ENCODE measurements around the gene SNX21.
"Not testable (repeated sequence)": the region's sequence is repeated elsewhere in the genome, so short reads cannot be mapped to it uniquely, and the experiment has no call there.

SNX21 gene

DNA sequence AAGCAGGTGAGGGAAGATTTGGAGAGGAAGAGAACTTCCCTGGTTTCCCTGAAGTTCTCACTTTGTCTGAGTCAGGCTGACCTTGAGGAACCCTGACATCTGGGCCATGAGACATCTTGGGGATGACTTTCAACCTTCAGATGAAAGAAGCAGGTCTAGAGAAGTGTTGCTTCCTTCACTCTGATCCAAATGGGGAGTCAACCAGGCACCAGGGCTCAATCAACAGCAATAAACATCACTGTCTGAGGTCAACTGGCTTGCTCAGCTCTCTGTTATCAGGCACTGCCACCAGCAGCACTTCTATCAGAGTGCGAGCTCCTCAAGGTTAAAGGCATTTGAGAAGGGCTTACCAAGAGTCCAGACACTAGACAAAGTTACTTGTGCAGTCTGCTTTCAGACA, 17.3 kb downstream of the SNX21 start:
- DNase-seq (ENCODE audit: low spot score): no peak

DNA sequence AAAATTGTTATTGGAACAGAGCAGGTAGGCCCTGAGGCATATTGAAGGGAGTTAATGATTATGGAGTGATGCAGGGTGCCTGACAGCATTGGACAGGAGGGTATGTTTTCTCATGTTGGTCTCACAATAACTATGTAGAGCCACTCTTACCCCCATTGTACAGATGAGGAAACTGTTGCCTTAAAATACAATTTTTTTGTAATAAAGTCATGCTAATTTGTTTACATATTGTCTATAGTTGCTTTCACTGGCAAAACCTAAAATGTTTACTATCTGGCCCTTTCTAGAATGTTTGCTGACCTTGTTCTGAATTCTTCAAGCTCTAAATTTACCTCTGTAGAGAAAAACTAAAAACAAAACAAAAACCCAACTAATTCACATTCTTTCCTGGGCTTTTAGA, 17.9 kb downstream of the SNX21 start:
- DNase-seq (ENCODE audit: low spot score): no peak

DNA sequence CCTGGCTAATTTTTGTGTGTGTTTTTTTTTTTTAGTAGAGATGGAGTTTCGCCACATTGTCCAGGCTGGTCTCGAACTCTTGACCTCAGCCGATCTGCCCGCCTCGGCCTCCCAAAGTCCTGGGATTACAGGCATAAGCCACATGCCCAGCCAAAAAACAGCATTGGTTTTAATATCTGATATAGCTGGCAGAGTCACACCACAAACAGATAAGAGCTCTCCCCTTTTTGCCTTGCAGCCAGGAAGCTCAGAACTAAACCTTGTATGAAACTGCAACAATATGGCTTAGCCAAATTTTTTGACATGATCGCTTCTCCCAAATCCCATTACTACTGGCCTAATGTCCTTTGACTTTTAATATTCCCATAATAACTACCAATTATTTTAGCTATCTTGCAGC, 18.7 kb downstream of the SNX21 start:
- no peak for DNase-seq (ENCODE audit: low spot score)

DNA sequence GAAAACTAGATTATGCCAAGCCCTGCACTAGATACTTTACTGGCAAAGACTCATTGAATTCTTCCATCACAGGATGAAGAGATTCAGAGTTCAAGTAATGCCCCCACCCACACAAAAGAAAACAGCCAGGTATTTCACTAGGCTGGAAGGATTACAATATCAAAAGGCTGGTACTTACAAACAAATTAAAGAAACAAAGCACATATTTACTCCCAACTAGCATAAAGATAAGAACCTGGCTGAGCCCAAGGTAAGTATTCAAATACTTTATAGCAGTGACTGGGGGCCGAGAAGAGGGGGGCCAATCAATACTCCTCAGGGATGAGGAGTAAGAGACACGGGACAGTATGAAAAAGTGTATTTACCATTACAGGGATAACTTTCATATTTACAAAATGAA, 19.9 kb downstream of the SNX21 start:
- no peak for DNase-seq (ENCODE audit: low spot score)

DNA sequence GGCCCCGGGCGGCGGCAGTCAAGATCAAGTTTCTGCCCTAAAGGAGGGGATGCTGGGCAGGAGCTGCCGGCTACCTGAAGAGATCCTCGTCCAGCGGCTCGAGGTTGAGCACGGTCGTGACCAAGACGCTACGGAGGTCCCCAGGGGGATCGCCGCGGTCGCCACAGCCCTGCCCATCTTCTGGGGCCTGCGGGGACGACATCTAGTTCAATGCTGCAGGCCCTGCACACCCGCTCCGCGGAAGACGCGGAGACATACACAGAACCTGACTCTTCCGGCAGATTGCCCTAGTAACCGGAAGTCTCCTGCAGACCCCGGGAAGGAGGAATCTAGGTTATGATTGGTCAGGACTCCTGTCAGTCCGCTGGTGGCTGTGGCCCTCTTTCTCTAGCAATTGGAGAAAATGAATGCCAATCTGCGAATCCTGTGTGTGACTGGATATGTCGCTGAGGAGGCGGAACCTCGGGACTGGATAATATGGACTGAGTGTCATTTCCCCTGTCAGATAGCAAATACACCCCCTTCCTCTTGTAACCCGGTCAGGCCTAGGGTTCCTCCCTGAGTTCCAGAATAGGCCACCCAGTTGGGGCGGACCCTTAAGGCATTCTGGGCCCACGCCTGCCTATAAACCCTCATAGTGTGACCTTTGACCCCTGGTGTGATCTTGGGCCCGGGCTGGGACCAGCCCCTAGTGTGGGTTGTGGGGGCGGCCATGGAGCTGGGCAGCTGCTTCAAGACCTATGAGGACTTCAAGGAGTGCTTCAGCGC, 23.7 kb downstream of the SNX21 start, which contains the start of the genes ACOT8 and ZSWIM3:
ACOT8 (minus strand) TSS at position 279 of the 768 bp plus-strand sequence; CDS start at position 202, 77 bp downstream.
ZSWIM3 (plus strand) TSS at position 501 of the 768 bp plus-strand sequence; CDS start at position 713, 212 bp downstream.
- DNase-seq (ENCODE audit: low spot score): peak; percentile 100

DNA sequence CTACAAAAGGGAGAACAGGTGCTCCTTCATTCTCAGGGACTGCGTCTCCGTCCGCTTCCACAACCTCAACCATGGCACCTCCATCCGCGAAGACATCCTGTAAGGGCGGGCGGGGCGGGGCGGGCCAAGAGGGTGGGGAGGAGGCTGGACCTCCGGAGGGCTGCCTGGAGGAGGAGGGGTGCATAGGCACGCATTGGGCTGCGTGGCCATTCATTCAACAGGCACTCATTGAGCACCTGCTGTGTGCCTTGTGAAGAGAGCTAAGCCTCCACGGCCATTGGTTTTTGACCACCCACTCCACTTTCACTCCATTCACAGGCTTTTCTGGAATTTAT, 24.2 kb downstream of the SNX21 start:
- DNase-seq (ENCODE audit: low spot score): peak; percentile 22

DNA sequence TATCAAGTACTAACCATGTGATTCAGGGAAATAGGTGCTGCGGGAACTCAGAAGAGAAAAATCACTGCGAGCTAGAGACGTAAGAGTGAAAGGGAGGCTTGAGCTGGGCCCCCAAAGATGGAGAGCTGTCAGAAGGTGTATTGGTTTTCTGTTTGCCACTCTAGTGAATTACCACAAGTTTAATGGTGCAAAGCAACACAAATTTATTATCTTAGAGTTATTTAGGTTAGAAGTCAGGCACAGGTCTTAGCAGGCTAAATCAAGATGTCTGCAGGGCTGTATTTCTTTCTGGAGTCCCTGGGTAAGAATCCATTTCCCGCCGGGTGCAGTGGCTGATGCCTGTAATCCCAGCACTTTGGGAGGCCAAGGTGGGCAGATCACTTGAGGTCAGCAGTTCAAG, 26.3 kb downstream of the SNX21 start:
- no peak for DNase-seq (ENCODE audit: low spot score)

DNA sequence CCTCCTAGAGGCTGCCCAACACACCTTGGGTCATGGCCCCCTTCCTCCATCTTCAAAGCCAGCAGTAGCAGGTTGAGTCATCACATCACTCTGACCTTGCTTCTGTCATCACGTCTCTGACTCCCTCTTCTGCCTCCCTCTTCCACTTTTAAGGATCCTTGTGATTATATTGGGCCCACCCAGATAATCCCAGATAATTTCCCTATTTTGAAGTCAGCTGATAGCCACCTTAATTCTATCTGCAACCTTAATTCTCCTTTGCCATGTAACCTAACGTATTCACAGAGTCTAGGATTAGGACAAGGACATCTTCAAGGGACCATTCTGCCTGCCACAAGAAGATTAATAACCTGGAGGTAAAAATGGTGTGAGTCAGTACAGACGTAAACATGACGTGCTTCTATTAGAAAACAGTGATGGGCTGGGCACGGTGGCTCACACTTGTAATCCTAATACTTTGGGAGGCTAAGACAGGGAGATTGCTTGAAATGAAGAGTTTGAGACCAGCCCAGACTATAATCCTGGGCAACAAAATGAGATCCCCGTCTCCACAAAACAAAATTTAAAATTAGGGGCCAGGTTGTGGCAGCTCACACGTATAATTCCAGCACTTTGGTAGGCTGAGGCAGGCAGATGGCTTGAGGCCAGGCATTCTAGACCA, 27.1 kb downstream of the SNX21 start:
- DNase-seq (ENCODE audit: low spot score): no peak

DNA sequence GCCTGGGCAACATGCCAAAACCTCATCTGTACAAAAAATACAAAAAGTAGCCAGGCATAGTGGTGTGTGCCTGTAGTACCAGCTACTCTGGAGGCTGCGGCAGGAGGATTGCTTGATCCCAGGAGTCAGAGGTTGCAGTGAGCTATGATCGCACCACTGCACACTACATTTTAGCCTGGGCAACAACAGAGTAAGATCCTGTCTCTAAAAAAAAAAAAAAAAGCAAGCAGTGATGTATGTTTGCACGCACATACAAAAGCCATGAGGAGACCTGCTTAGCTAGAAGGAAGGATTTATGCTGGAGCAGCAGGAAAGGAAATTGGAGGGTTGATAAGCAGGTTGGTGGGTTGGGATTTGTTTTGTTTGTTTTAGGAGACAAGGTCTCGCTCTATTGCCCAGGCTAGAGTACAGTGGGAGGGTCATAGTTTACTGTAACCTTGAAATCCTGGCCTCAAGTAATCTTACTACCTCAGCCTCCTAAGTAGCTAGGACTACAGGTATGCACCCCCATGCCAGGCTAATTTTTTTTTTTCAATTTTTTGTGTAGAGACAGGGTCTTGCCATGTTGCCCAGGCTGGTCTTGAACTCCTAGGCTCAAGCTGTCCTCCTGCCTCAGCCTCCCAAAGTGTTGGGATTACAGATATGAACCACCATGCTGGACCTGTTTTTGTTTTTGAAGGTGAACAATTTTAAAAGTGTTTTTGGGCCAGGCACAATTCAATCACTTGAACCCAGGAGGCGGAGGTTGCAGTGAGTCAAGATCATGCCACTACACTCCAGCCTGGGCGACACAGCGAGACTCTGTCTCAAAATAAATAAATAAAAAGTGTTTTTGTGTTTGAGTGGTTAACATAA, 27.8 kb downstream of the SNX21 start:
- DNase-seq (ENCODE audit: low spot score): no peak

DNA sequence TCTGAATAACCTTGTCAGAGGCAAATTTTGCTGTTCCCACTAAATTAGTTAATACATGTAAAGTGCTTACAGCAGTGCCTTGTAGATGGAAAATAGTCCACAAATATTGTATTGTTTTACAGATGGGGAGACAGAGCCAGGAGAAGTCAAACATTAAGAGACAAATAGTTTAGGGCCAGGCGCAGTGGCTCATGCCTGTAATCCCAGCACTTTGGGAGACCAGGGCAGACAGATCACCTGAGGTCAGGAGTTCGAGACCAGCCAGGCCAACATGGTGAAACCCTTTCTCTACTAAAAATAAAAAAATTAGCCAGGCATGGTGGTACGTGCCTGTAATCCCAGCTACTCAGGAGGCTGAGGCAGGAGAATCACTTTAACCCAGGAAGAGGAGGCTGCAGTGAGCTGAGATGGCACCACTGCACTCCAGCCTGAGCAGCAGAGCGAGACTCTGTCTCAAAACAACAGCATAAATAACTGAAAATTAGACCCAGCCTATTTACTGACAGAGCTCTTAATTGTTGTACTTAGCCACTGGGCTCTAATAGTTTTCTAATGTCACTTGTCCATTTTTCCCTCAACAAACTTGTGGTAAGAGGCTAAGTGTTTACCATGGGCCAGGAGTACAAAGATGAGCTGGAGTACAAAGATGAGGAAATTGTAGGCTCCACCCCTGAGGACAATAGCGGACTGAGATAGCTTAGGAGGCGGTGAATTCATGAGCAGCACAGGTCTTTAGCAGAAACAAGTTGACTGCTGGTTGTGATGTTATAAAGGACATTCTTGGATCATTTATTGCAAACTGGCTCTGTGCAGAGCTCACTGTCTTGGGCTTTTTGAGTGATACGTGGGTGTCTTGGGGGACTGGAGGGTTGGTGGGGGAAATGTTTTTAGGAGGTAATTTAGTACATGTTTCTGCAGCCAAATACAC, 30.2 kb downstream of the SNX21 start:
- no peak for DNase-seq (ENCODE audit: low spot score)

DNA sequence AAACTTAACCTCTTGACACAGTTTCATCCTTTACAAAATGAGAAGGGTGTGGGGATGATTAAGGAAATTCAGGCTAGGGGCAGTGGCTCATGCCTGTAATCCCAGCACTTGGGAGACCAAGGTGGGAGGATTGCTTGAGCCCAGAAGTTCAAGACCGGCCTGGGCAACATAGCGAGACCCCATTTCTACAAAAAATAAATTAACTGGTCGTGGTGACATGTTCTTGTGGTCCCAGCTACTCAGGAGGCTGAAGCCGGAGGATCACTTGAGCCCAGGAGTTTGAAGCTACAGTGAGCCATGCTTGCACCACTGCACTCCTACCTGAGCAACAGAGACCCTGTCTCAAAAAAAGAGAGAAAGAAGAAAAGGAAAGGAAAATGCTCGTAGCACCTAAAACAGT, 32.9 kb downstream of the SNX21 start:
- no peak for DNase-seq (ENCODE audit: low spot score)

DNA sequence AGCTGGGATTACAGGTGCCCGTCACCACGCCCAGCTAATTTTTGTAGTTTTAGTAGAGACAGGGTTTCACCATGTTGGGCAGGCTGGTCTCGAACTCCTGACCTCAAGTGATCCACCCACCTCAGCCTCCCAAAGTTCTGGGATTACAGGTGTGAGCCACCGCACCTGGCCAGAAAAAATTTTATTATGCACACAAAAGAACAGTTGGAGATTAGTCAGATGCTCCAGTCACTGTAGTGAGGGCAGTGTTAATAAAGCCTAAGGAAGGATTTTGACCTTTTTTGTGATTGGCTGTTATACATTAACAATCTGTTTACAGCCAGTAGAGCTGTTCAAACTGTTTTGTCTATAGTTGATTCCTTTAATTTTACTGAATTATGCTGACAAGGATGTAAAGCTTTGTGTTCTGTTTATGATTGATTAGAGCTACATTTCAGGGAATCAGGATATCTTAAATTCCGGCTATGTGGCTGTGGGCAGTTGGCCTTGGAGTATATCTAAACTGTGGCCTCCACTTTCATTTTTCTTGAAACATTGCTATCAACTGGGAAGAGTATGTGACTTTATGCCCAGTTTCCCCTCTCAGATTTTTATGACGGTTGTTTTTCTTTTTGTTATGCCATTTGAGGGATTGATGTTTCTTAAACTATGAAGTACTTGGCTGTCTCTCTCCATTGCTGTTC, 33.7 kb downstream of the SNX21 start:
- DNase-seq (ENCODE audit: low spot score): no peak

DNA sequence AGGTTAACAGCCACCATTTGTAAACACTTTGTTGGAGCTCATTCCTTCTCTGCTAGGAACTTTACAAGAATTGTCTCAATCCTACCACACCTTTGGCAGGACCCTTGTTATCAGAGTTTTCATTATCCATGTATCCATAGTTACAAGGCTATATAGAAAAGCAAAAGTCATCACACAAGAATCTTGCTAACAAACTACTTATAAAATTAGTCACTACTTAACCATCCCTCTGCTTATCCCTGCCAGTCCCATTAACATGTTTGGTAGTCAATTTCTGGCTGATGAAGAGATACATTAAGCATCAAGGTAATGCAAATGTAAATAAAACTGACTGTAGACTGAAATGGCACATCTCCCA, 34.2 kb downstream of the SNX21 start:
- no peak for DNase-seq (ENCODE audit: low spot score)

DNA sequence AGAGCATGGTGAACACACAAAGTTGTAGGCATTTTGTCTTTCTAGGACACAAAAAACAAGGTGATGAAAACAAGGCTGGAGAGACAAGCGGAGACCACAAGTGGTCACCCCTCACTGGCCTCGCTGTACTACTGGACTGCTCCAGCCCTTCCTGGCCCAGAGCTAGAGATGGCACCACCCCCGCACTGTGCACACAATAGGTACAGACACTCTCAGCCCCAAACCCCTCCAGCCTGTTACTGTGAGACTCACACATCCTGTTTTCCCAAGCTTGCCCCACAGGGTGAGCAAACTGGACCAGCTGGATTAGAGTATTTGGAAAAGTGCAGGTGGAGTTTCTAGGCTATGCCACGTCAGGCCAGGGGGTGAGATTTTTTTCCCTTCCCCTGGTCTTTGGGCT, 39.0 kb downstream of the SNX21 start:
- DNase-seq (ENCODE audit: low spot score): no peak

DNA sequence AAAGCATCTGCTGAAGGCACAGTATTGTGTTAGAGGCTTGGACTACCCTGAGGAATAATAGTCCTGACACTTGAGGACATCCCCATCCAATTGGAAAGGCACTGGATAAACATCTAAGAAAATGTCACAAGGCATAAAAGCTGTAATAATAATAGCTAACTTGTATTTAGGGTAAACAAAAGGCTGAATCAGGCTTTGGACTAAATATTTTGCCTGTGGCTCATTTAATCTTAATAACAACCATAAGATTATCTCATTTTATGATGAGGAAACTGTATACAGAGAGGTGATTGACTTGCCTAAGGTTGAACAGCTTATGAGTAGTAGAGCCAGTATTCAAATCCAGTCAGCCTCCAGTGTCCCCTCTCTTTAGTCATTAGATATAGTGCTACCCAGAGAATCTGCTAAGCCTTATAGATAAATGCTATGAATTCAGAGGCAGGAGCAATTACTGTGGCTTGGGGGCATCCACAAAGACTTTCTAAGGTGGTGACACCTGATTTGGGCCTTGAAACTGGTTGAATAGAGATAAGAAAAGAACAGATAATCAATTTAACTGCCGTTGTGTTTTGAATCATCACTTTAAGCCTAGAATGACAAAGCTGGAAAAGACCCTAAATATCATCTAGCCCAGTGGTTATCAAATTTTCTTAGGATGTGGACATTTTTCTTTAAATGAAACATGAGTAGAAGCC, 40.0 kb downstream of the SNX21 start:
- no peak for DNase-seq (ENCODE audit: low spot score)

DNA sequence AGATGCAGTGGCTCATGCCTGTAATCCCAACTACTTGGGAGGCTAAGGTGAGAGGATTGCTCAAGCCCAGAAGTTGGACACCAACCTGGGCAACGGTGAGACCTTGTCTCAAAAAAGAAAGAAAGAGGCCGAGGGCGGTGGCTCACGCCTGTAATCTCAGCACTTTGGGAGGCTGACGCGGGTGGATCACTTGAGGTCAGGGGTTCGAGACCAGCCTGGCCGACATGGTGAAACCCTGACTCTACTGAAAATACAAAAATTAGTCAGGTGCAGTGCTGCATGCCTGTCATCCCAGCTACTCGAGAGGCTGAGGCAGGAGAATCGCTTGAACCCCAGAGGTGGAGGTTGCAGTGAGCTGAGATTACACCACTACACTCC, 40.5 kb downstream of the SNX21 start:
- DNase-seq (ENCODE audit: low spot score): not testable (repeated sequence)

DNA sequence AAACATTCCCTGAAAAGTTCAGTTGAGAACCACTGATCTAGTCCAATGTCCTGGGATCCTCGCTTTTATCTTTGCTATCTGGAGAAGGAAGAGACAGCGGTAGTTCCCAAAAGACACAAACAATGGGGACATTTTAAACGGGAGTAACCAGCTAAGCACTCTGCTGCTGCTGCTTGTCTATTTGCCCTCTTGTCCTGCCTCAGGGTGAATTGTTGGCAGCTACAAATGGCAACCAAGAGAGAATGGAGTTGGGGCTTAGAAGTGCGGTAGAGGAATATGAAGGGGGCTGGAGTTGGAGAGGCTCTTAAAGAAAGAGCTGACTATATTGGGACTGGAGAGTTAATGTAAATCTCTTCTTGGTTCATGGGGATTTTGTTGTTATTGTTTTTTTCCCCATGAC, 41.0 kb downstream of the SNX21 start:
- no peak for DNase-seq (ENCODE audit: low spot score)

DNA sequence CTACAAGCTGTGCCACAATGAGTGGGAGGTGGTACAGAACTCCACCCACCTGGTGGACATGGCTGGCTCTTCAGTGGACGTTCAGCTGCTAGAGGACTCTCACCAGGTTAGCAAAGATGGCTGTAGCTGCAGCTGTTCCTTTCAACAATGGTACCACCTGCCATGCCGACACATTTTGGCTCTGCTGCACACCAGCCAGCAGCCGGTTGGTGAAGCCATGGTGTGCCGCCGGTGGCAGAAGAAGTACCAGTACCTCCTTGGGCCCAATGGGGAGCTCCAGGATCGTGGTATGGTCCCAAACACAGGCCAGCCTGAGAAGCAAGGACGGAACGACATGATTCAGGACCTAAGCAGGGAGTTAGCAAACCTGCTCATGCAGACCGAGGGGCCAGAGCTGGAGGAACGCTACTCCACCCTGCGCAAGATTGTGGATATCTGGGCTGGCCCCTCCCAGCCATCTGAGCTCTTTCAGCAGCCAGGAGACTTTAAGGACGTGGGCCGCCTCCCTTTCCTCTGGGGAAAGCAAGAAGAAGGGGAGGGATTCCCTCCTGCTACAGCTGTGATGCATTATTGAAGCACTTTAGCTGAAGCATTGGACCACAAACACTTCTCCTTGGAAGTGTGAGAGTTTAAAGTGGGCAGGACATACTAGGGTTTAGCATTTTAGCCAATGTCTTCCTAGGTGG, 44.6 kb downstream of the SNX21 start:
- no peak for DNase-seq (ENCODE audit: low spot score)

DNA sequence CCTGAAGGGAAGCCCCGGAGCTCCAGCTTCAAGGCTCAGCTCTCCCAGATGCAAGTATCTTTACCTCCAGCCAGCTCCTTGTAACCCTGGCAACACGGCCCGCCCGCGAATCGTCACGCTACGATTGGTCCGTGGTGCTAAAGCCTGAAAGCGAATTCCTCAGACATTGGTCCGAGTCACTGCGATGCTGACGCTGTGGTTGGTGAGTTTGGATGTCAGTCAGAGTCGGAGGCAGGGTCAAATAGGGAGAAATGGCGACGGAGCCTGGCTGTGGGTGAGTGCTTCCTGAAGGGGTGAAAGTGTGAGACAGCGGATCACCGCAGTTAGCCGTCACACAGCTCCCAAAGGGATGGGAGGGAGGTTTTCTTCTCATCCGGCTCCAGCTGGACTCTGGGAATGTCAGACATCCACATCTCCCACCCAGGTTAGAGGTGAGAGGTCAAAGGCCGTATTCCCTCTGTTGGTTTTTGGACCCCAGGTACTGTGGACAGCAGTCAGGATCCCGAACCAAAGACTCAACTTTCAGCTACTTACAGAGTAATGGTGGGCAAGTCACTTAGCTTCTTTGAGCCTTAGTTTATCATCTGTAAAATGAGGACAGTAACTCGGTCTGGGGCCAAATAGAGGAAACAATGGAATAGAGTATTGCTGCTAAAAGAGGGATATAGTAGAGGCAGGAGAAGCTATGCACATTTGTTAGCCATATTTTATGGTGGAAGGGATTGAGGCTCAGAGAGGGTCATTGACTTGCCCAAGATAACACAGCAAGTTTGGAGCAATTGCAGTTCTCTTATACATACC, 47.6 kb downstream of the SNX21 start, which contains the start of gene ZSWIM1:
ZSWIM1 (plus strand) TSS at position 240 of the 801 bp plus-strand sequence. CDS start 1,366 bp downstream, outside the sequence.
- DNase-seq (ENCODE audit: low spot score): peak; percentile 99

All from CD4-positive, alpha-beta T cell treated with Interleukin-15 for 4 hours (primary cell).